Loucy (cell line): ENCODE measurements around the gene MORF4L2.

Source experiments
- CTCF ChIP-seq: fragments of 200-600 bp; sonication (generic); conservative IDR thresholded peaks from 2 replicates; pipeline ENCODE4 v1.5.1; 2014; ENCODE audit warnings: mild to moderate bottlenecking, antibody characterized with exemption, low read length
- EZH2phosphoT487 ChIP-seq: fragments of 200-600 bp; IDR thresholded peaks from 2 replicates; pipeline ENCODE4 v1.6.1; 2018; ENCODE audit warnings: antibody characterized with exemption, mild to moderate bottlenecking, moderate library complexity, borderline replicate concordance

DNA sequence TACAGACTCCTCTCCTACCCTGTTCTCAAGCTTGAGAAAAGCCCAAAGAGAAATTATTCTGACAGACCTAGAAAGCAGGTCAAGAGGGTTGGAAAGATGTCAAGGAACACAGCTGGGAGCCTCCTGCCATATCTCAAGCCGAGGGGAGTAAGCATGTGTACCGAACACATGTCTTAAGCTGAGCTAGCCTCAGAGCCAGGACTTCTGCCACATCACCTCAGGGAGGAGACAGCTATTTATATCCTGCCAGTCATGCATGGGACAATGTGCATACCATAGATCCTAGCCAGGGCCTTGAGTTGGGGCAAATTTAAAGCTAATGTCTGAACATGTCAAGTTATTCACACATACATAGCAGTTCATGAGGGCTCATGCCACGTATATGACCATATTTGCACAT, 36.0 kb upstream of the MORF4L2 start:
- TF ChIP-seq CTCF (no peak), EZH2phosphoT487 (no peak)
